ENCODE measurements around the gene CAMK4. TPM values are rescaled to one million over a fixed set of nuclear protein-coding genes. Genes with fewer than 3 reads are reported as not detected.

CAMK4 gene
- total and polyA plus RNA-seq, 4 donors: 0.27 to 1.4 (median 1.2) TPM

DNA sequence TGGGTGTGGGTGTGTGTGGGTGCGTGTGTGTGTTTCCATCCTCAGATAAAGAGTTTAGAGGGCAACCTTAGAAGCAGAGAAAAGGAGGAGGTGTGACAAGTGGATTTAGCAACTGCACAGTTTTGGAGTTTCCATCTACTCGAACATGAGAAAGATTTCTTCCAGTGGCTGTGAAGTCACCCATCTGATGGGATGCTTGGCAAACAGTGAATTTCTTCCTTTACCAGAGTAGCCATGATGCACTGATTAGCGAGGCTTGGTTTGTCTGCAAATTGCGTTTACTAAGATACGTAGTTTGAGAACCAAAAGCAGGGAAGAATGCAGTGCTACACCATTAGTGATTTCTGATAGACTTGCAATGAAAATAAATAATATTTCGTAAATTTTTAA, 288.9 kb downstream of the CAMK4 start:
- Histone ChIP-seq H3K9me3 (ENCODE audit: control insufficient read depth in 4 of 4, low read length in 3 of 4) (no peaks in the 10 kb centered on the region), H3K36me3 (ENCODE audit: control insufficient read depth in 4 of 4, insufficient read depth in 3 of 4, low read depth in 1 of 4, low read length in 3 of 4) (no peaks in the 10 kb centered on the region), H3K4me3 (ENCODE audit: low read depth in 1 of 3, low read length in 3 of 3) (peak overlapping the region; percentile 59 to 74 (median 70)), H3K27me3 (ENCODE audit: control insufficient read depth in 4 of 4, insufficient read depth in 4 of 4, low read length in 3 of 4) (no peaks in the 10 kb centered on the region), H3K9ac (ENCODE audit: low read depth in 1 of 2, low read length in 2 of 2) (peak overlapping the region; percentile 57 to 85), H3K27ac (ENCODE audit: low read depth in 1 of 2, low read length in 2 of 2) (peak overlapping the region; percentile 92 to 95), H3K4me1 (ENCODE audit: control insufficient read depth in 4 of 4, insufficient read depth in 4 of 4, low read length in 3 of 4) (peaks cover 5 to 31% (median 21%) of the 10 kb centered on the region in 4 donors)
- DNase-seq (ENCODE audit: low spot score): no peak
- TF ChIP-seq, protein P1, sequence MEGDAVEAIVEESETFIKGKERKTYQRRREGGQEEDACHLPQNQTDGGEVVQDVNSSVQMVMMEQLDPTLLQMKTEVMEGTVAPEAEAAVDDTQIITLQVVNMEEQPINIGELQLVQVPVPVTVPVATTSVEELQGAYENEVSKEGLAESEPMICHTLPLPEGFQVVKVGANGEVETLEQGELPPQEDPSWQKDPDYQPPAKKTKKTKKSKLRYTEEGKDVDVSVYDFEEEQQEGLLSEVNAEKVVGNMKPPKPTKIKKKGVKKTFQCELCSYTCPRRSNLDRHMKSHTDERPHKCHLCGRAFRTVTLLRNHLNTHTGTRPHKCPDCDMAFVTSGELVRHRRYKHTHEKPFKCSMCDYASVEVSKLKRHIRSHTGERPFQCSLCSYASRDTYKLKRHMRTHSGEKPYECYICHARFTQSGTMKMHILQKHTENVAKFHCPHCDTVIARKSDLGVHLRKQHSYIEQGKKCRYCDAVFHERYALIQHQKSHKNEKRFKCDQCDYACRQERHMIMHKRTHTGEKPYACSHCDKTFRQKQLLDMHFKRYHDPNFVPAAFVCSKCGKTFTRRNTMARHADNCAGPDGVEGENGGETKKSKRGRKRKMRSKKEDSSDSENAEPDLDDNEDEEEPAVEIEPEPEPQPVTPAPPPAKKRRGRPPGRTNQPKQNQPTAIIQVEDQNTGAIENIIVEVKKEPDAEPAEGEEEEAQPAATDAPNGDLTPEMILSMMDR (IDR thresholded peaks at IDR 0.05; ENCODE audit: low read depth, low read length, missing input control): no peak
- no peak for TF ChIP-seq RXRA (IDR thresholded peaks at IDR 0.05)
- TF ChIP-seq EGR1 (IDR thresholded peaks at IDR 0.05; ENCODE audit: low read depth in 2 of 2): no peak
- no peak for TF ChIP-seq GABPA (IDR thresholded peaks at IDR 0.05 in 1 of 2, conservative IDR thresholded peaks at IDR 0.05 in 1 of 2)
- TF ChIP-seq HNF4G (IDR thresholded peaks at IDR 0.05): no peak
- TF ChIP-seq, protein P2, sequence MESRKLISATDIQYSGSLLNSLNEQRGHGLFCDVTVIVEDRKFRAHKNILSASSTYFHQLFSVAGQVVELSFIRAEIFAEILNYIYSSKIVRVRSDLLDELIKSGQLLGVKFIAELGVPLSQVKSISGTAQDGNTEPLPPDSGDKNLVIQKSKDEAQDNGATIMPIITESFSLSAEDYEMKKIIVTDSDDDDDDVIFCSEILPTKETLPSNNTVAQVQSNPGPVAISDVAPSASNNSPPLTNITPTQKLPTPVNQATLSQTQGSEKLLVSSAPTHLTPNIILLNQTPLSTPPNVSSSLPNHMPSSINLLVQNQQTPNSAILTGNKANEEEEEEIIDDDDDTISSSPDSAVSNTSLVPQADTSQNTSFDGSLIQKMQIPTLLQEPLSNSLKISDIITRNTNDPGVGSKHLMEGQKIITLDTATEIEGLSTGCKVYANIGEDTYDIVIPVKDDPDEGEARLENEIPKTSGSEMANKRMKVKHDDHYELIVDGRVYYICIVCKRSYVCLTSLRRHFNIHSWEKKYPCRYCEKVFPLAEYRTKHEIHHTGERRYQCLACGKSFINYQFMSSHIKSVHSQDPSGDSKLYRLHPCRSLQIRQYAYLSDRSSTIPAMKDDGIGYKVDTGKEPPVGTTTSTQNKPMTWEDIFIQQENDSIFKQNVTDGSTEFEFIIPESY (IDR thresholded peaks at IDR 0.05): no peak
- TF ChIP-seq FOXA1 (IDR thresholded peaks at IDR 0.05): no peak
- no peak for TF ChIP-seq RAD21 (IDR thresholded peaks at IDR 0.05)
- no peak for TF ChIP-seq JUND (IDR thresholded peaks at IDR 0.05)
- TF ChIP-seq HNF4A (conservative IDR thresholded peaks at IDR 0.05): no peak
- no peak for TF ChIP-seq FOXA2 (IDR thresholded peaks at IDR 0.05)
- 10% methylated on average over 6 of the region's 6 CpGs for WGBS

DNA sequence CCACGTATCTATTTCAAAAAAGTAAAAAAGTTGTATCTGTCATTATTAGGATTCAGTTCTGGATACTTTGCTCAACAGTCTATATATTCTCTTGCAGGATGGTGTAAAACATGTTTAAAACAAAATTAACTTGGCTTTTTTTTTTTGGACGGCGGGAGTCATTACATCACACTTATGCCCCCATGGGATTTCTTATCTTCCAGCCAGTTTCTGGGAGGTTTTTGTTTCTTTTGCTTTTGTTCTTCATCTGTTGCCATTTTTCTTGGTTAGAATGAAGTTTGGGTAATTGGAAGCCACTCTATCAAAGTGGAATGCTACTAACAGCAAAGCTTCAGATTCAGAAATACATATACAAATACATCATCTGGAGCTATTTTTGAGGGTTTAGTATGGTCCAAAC, 289.9 kb downstream of the CAMK4 start:
- Histone ChIP-seq H3K36me3 (ENCODE audit: control insufficient read depth in 4 of 4, insufficient read depth in 3 of 4, low read depth in 1 of 4, low read length in 3 of 4) (no peaks in the 10 kb centered on the region), H3K27ac (ENCODE audit: low read depth in 1 of 2, low read length in 2 of 2) (no peak overlapping the region), H3K27me3 (ENCODE audit: control insufficient read depth in 4 of 4, insufficient read depth in 4 of 4, low read length in 3 of 4) (no peaks in the 10 kb centered on the region), H3K9me3 (ENCODE audit: control insufficient read depth in 4 of 4, low read length in 3 of 4) (no peaks in the 10 kb centered on the region), H3K9ac (ENCODE audit: low read depth in 1 of 2, low read length in 2 of 2) (no peak overlapping the region), H3K4me3 (ENCODE audit: low read depth in 1 of 3, low read length in 3 of 3) (no peak overlapping the region), H3K4me1 (ENCODE audit: control insufficient read depth in 4 of 4, insufficient read depth in 4 of 4, low read length in 3 of 4) (peaks cover 5 to 31% (median 16%) of the 10 kb centered on the region in 4 donors)
- no peak for DNase-seq (ENCODE audit: low spot score)
- no peak for TF ChIP-seq SP1 (IDR thresholded peaks at IDR 0.05)
- TF ChIP-seq EGR1 (IDR thresholded peaks at IDR 0.05; ENCODE audit: low read depth in 2 of 2): no peak
- no peak for TF ChIP-seq HNF4A (conservative IDR thresholded peaks at IDR 0.05)
- no peak for TF ChIP-seq MAX (IDR thresholded peaks at IDR 0.05)
- TF ChIP-seq FOXA1 (IDR thresholded peaks at IDR 0.05): no peak
- no peak for TF ChIP-seq FOXA2 (IDR thresholded peaks at IDR 0.05)
- no peak for TF ChIP-seq TAF1 (conservative IDR thresholded peaks at IDR 0.05)
- TF ChIP-seq GABPA (IDR thresholded peaks at IDR 0.05 in 1 of 2, conservative IDR thresholded peaks at IDR 0.05 in 1 of 2): no peak
- no peak for TF ChIP-seq HNF4G (IDR thresholded peaks at IDR 0.05)
- no peak for TF ChIP-seq RXRA (IDR thresholded peaks at IDR 0.05)
- TF ChIP-seq NR2F2 (IDR thresholded peaks at IDR 0.05): no peak
- 96% methylated on average over 3 of the region's 3 CpGs for WGBS
